Measurements from ENCODE around the gene LARP6.

LARP6 gene

DNA sequence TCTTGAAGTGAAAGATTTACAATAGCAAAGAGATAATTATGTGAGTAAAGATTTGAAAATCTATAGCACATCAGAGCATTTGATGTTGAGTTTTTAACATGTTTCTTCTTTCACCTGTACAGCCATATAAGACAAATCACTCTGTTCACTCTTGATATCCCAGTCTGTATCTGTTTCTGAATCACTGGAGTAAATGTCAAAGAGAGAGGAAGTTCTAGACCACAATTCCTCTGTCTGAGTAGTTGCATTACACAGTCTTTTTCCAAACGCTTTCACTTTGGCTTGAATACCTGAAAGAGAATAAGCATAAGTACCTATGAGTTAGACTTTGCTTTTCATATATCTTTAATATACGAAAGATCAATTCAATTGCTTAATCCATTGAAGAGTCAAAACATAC lies 28.4 kb upstream of the LARP6 start:
- TF ChIP-seq EZH2phosphoT487 (IDR thresholded peaks at IDR 0.05; ENCODE audit: low read depth) (no peak), CTCF (IDR thresholded peaks at IDR 0.05; ENCODE audit: low read depth, low read length) (no peak)

GRCh38 chr15:70880781-70881180 lies 26.8 kb upstream of the LARP6 start:
- no peak for TF ChIP-seq CTCF (IDR thresholded peaks at IDR 0.05; ENCODE audit: low read depth, low read length)
- TF ChIP-seq EZH2phosphoT487 (IDR thresholded peaks at IDR 0.05; ENCODE audit: low read depth) = no peak
- no peaks in the 10 kb centered on the region for H3K27me3 ChIP-seq (ENCODE audit: low read depth, low read length)
- H3K4me1 ChIP-seq (ENCODE audit: low read length) = peaks cover 11% of the 10 kb centered on the region
- no peak overlapping the region for H3K27ac ChIP-seq (ENCODE audit: low read length)
- H3K9me3 ChIP-seq (ENCODE audit: insufficient read depth, low read length) = no peaks in the 10 kb centered on the region
- no peaks in the 10 kb centered on the region for H4K20me1 ChIP-seq (ENCODE audit: insufficient read depth, low read length)
- no peaks in the 10 kb centered on the region for H3K36me3 ChIP-seq (replicated peaks; ENCODE audit: low read depth, low read length)
- H3K9ac ChIP-seq (ENCODE audit: low read length) = no peak overlapping the region
- H3K4me2 ChIP-seq (ENCODE audit: low read length) = no peak overlapping the region
- H3K79me2 ChIP-seq (ENCODE audit: low read length) = no peaks in the 10 kb centered on the region
- H3K4me3 ChIP-seq (ENCODE audit: low read length) = no peak overlapping the region
- H2AFZ ChIP-seq (ENCODE audit: low read depth, low read length) = no peak overlapping the region

More for the DNA sequence above, 28.4 kb upstream of the LARP6 start:
- Histone ChIP-seq H4K20me1 (ENCODE audit: insufficient read depth, low read length) (no peaks in the 10 kb centered on the region), H3K9me3 (ENCODE audit: insufficient read depth, low read length) (no peaks in the 10 kb centered on the region), H3K9ac (ENCODE audit: low read length) (no peak overlapping the region), H3K4me1 (ENCODE audit: low read length) (no peaks in the 10 kb centered on the region), H2AFZ (ENCODE audit: low read depth, low read length) (no peak overlapping the region), H3K27me3 (ENCODE audit: low read depth, low read length) (no peaks in the 10 kb centered on the region), H3K27ac (ENCODE audit: low read length) (no peak overlapping the region), H3K4me3 (ENCODE audit: low read length) (no peak overlapping the region), H3K36me3 (replicated peaks; ENCODE audit: low read depth, low read length) (no peaks in the 10 kb centered on the region), H3K4me2 (ENCODE audit: low read length) (no peak overlapping the region), H3K79me2 (ENCODE audit: low read length) (no peaks in the 10 kb centered on the region)

DNA sequence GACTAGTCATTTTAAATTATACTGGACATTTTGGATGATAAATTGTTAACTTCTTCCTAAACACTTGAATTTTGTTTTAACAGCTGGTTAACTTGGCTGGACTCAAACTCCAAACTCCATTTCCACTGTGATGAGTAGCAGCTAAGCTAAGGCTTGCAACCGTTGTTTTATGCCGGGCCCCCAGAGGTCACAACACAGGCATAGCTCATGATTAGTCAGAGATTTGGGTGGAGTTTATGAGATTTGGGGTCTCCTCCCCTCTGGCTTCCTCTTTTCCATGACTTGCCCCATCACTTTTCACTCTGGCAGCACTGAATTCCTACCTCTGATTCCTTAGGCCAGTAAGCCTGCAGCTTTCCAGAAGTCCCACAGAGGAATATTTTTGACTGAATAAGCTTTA lies 25.4 kb upstream of the LARP6 start:
- H3K4me2 ChIP-seq (ENCODE audit: low read length) = no peak overlapping the region
- H4K20me1 ChIP-seq (ENCODE audit: insufficient read depth, low read length) = no peaks in the 10 kb centered on the region
- H3K79me2 ChIP-seq (ENCODE audit: low read length) = no peaks in the 10 kb centered on the region
- no peak overlapping the region for H3K4me3 ChIP-seq (ENCODE audit: low read length)
- no peak overlapping the region for H3K27ac ChIP-seq (ENCODE audit: low read length)
- H2AFZ ChIP-seq (ENCODE audit: low read depth, low read length) = no peak overlapping the region
- no peaks in the 10 kb centered on the region for H3K27me3 ChIP-seq (ENCODE audit: low read depth, low read length)
- no peak overlapping the region for H3K9ac ChIP-seq (ENCODE audit: low read length)
- TF ChIP-seq EZH2phosphoT487 (IDR thresholded peaks at IDR 0.05; ENCODE audit: low read depth) = no peak
- H3K36me3 ChIP-seq (replicated peaks; ENCODE audit: low read depth, low read length) = no peaks in the 10 kb centered on the region
- H3K9me3 ChIP-seq (ENCODE audit: insufficient read depth, low read length) = no peaks in the 10 kb centered on the region
- peaks cover 17% of the 10 kb centered on the region for H3K4me1 ChIP-seq (ENCODE audit: low read length)

DNA sequence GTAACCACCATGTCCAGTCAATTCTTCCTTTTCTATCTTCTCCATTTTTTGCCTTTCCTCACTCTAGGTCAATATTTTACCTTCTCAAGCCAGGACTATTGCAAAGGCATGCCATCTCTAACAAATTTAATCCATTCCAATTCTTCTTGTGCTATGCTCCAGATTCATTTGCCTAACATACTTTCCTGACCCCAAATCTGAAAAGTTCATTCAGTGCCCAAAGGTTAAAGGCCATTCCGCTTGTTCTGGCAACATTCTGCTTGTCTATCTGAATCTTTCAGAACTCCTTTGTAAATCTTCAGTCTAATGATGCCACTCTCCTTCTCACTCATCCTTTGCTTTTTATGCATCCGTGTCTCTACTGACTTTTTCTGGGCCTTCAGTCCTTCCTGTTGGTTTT lies 22.7 kb upstream of the LARP6 start:
- no peaks in the 10 kb centered on the region for H4K20me1 ChIP-seq (ENCODE audit: insufficient read depth, low read length)
- H3K27me3 ChIP-seq (ENCODE audit: low read depth, low read length) = no peaks in the 10 kb centered on the region
- H3K4me2 ChIP-seq (ENCODE audit: low read length) = peak overlapping the region; percentile 23
- H3K4me3 ChIP-seq (ENCODE audit: low read length) = no peak overlapping the region
- H3K4me1 ChIP-seq (ENCODE audit: low read length) = peaks cover 17% of the 10 kb centered on the region
- no peaks in the 10 kb centered on the region for H3K36me3 ChIP-seq (replicated peaks; ENCODE audit: low read depth, low read length)
- H3K27ac ChIP-seq (ENCODE audit: low read length) = no peak overlapping the region
- no peak for TF ChIP-seq CTCF (IDR thresholded peaks at IDR 0.05; ENCODE audit: low read depth, low read length)
- no peak for TF ChIP-seq EZH2phosphoT487 (IDR thresholded peaks at IDR 0.05; ENCODE audit: low read depth)
- no peaks in the 10 kb centered on the region for H3K79me2 ChIP-seq (ENCODE audit: low read length)
- H3K9ac ChIP-seq (ENCODE audit: low read length) = no peak overlapping the region
- peak overlapping the region; percentile 0; the same call in 1 of the 2 replicates for H2AFZ ChIP-seq (ENCODE audit: low read depth, low read length)
- no peaks in the 10 kb centered on the region for H3K9me3 ChIP-seq (ENCODE audit: insufficient read depth, low read length)

- H3K36me3 ChIP-seq (replicated peaks; ENCODE audit: low read depth, low read length) = no peaks in the 10 kb centered on the region
- H3K27ac ChIP-seq (ENCODE audit: low read length) = no peak overlapping the region
- H2AFZ ChIP-seq (ENCODE audit: low read depth, low read length) = peak overlapping the region; percentile 0; the same call in 1 of the 2 replicates
- no peak overlapping the region for H3K4me3 ChIP-seq (ENCODE audit: low read length)
- peak overlapping the region; percentile 23 for H3K4me2 ChIP-seq (ENCODE audit: low read length)
- no peak for TF ChIP-seq EZH2phosphoT487 (IDR thresholded peaks at IDR 0.05; ENCODE audit: low read depth)
- no peak for TF ChIP-seq CTCF (IDR thresholded peaks at IDR 0.05; ENCODE audit: low read depth, low read length)
- no peaks in the 10 kb centered on the region for H3K79me2 ChIP-seq (ENCODE audit: low read length)
- no peak overlapping the region for H3K9ac ChIP-seq (ENCODE audit: low read length)
- no peaks in the 10 kb centered on the region for H4K20me1 ChIP-seq (ENCODE audit: insufficient read depth, low read length)
- peaks cover 17% of the 10 kb centered on the region for H3K4me1 ChIP-seq (ENCODE audit: low read length)
- H3K9me3 ChIP-seq (ENCODE audit: insufficient read depth, low read length) = no peaks in the 10 kb centered on the region
- no peaks in the 10 kb centered on the region for H3K27me3 ChIP-seq (ENCODE audit: low read depth, low read length)
Measured at GRCh38 chr15:70876011-70876410, 22.1 kb upstream of the LARP6 start.
